Measurements from ENCODE around the gene RAMP1.

The RAMP1 gene

GRCh38 chr2:237956402-237956736 is 96.9 kb downstream of the RAMP1 start:
- peak overlapping the region; percentile 21 to 30 for H3K4me3 ChIP-seq (replicated peaks in 1 of 2; ENCODE audit: low read depth in 2 of 2, low read length in 2 of 2)
- DNase-seq (ENCODE audit: low read depth in 2 of 2), result no peak
- TF ChIP-seq CTCF (IDR thresholded peaks at IDR 0.05; ENCODE audit: low read depth, low read length), result no peak

GRCh38 chr2:237961637-237962036 is 102.2 kb downstream of the RAMP1 start:
- DNase-seq (ENCODE audit: low read depth in 2 of 2), result no peak
- H3K4me3 ChIP-seq (replicated peaks in 1 of 2; ENCODE audit: low read depth in 2 of 2, low read length in 2 of 2), result no peak overlapping the region
- no peak for TF ChIP-seq CTCF (IDR thresholded peaks at IDR 0.05; ENCODE audit: low read depth, low read length)

Measured in cardiac fibroblast (primary cell).